ACHN (cell line): ENCODE data around the gene HIGD2B.
"Not testable (repeated sequence)": the region's sequence is repeated elsewhere in the genome, so short reads cannot be mapped to it uniquely, and the experiment has no call there.

Experiments used
- DNase-seq: peaks from one replicate; pipeline ENCODE4 v3.0.0-alpha.2; 2015
- in situ Hi-C: cut with HindIII; loops from 2 replicates; pipeline ENCODE4 v1.10.0; 2017; ENCODE audit warnings: low sequenced_read_pairs, low pct_ligation_motif_present, low pct_unique_long_range_greater_than_20kb

Gene HIGD2B

GRCh38 chr15:72685301-72685924 lies 569 bp downstream of the HIGD2B start:
- DNase-seq = peak; percentile 28
- in situ Hi-C loops = no loop called here

- in situ Hi-C loops = no loop called here
- no peak for DNase-seq
Measured at GRCh38 chr15:72682772-72683171, 3.2 kb downstream of the HIGD2B start.

GRCh38 chr15:72680931-72681330 lies 5.1 kb downstream of the HIGD2B start:
- DNase-seq = no peak
- in situ Hi-C loops = no loop called here

- in situ Hi-C loops = no loop called here
- DNase-seq = no peak
Measured at GRCh38 chr15:72676838-72677237, 9.1 kb downstream of the HIGD2B start.

- no peak for DNase-seq
- in situ Hi-C loops = no loop called here
Measured at GRCh38 chr15:72671525-72671924, 14.5 kb downstream of the HIGD2B start.

- in situ Hi-C loops = not testable (repeated sequence)
- peak; percentile 80 for DNase-seq
Measured at GRCh38 chr15:72670656-72671352, 15.2 kb downstream of the HIGD2B start.

- in situ Hi-C loops = not testable (repeated sequence)
Measured at GRCh38 chr15:72669803-72670202, 16.2 kb downstream of the HIGD2B start.

GRCh38 chr15:72665706-72666105 lies 20.3 kb downstream of the HIGD2B start:
- in situ Hi-C loops, DNase-seq: not testable (repeated sequence)

More at GRCh38 chr15:72669803-72670202, 16.2 kb downstream of the HIGD2B start:
- not testable (repeated sequence) for DNase-seq

GRCh38 chr15:72663931-72664330 lies 22.1 kb downstream of the HIGD2B start:
- DNase-seq, in situ Hi-C loops: not testable (repeated sequence)

- DNase-seq, in situ Hi-C loops: not testable (repeated sequence)
Measured at GRCh38 chr15:72661081-72661480, 24.9 kb downstream of the HIGD2B start.

GRCh38 chr15:72656014-72656413 lies 30.0 kb downstream of the HIGD2B start:
- in situ Hi-C loops = not testable (repeated sequence)

GRCh38 chr15:72654397-72654796 lies 31.6 kb downstream of the HIGD2B start, which contains the start of gene GOLGA6B:
TSS of gene GOLGA6B (plus strand) at chr15:72654697. CDS start at chr15:72654738, 41 bp downstream.
- DNase-seq, in situ Hi-C loops: not testable (repeated sequence)

More at GRCh38 chr15:72656014-72656413, 30.0 kb downstream of the HIGD2B start:
- DNase-seq = not testable (repeated sequence)

- not testable (repeated sequence) for DNase-seq
Measured at GRCh38 chr15:72648631-72649253, 37.2 kb downstream of the HIGD2B start.

GRCh38 chr15:72642271-72642670 lies 43.7 kb downstream of the HIGD2B start:
- in situ Hi-C loops, DNase-seq: not testable (repeated sequence)

More at GRCh38 chr15:72648631-72649253, 37.2 kb downstream of the HIGD2B start:
- in situ Hi-C loops = not testable (repeated sequence)

GRCh38 chr15:72639759-72640483 lies 46.1 kb downstream of the HIGD2B start:
- in situ Hi-C loops, DNase-seq: not testable (repeated sequence)

GRCh38 chr15:72636519-72637282 lies 49.3 kb downstream of the HIGD2B start:
- in situ Hi-C loops = not testable (repeated sequence)
- peak; percentile 77 for DNase-seq

GRCh38 chr15:72629068-72629570 lies 56.9 kb downstream of the HIGD2B start:
- in situ Hi-C loops, DNase-seq: not testable (repeated sequence)
